ENCODE measurements around the gene UBE3D. TPM values are rescaled to one million over a fixed set of nuclear protein-coding genes. Genes with fewer than 3 reads are reported as not detected.

Gene UBE3D
- total RNA-seq, 2 experiments from 2014 or later, result 4.1 to 4.2 TPM

DNA sequence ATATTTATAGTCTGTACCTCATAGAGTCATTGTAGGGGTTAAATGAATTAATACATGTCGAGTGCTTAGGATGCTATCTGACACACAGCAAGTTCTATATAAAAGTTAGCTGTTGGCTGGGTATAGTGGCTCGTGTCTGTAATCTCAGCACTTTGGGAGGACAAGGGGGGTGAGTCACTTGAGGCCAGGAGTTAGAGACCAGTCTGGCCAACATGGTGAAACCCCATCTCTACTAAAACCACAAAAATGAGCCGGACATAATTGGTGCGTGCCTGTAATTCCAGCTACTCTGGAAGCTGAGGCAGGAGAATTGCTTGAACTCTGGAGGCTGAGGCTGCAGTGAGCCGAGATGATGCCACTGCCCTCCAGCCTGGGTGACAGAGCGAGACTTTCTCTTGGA is 222.9 kb downstream of the UBE3D start:
- CTCF ChIA-PET, result no interaction called here
- TF ChIP-seq, protein P1, sequence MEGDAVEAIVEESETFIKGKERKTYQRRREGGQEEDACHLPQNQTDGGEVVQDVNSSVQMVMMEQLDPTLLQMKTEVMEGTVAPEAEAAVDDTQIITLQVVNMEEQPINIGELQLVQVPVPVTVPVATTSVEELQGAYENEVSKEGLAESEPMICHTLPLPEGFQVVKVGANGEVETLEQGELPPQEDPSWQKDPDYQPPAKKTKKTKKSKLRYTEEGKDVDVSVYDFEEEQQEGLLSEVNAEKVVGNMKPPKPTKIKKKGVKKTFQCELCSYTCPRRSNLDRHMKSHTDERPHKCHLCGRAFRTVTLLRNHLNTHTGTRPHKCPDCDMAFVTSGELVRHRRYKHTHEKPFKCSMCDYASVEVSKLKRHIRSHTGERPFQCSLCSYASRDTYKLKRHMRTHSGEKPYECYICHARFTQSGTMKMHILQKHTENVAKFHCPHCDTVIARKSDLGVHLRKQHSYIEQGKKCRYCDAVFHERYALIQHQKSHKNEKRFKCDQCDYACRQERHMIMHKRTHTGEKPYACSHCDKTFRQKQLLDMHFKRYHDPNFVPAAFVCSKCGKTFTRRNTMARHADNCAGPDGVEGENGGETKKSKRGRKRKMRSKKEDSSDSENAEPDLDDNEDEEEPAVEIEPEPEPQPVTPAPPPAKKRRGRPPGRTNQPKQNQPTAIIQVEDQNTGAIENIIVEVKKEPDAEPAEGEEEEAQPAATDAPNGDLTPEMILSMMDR (IDR thresholded peaks at IDR 0.05), result no peak
- Histone ChIP-seq H3K4me1 (ENCODE audit: insufficient read depth, low read length) (no peaks in the 10 kb centered on the region), H3K36me3 (ENCODE audit: insufficient read depth, low read length) (no peaks in the 10 kb centered on the region), H3K4me3 (ENCODE audit: low read length) (no peak overlapping the region), H3K9me3 (ENCODE audit: control insufficient read depth in 1 of 2, insufficient read depth in 1 of 2, low read length in 2 of 2) (no peaks in the 10 kb centered on the region), H3K27ac (ENCODE audit: low read depth in 1 of 2, low read length in 2 of 2) (no peak overlapping the region), H3K27me3 (ENCODE audit: control insufficient read depth in 1 of 2, insufficient read depth in 2 of 2, low read length in 2 of 2) (peaks cover 0 to 3% of the 10 kb centered on the region in 2 experiments)
- Mint-ChIP-seq H3K9me3 (no peaks in the 10 kb centered on the region), H3K27me3 (peaks cover 13% of the 10 kb centered on the region), H3K4me3 (no peak overlapping the region), H3K36me3 (ENCODE audit: low read depth) (no peaks in the 10 kb centered on the region), H3K4me1 (ENCODE audit: low read depth) (no peaks in the 10 kb centered on the region), H3K27ac (no peak overlapping the region)
- ATAC-seq (ENCODE audit: poor library complexity), result no peak
- POLR2A ChIA-PET, result no interaction called here
- DNase-seq, result no peak
- intact Hi-C loops (cut with DNase I, micrococcal nuclease), result no loop called here

Other genes with a start within 250 kb of the UBE3D start
- 10 to 100 TPM; 15.6 to 15.8 TPM for gene DOP1A, start 1.8 kb upstream of the UBE3D start, total RNA-seq
- gene PGM3, start 127.4 kb upstream of the UBE3D start, total RNA-seq, result 10 to 100 TPM; 22.6 to 25.3 TPM
- gene RWDD2A, start 127.5 kb upstream of the UBE3D start, total RNA-seq, result 1 to 10 TPM; 2.8 to 3.0 TPM

All from CD4-positive, alpha-beta T cell (primary cell).